Colonic mucosa (tissue), 4 donors: Measurements from ENCODE around the gene MYO16. TPM values are rescaled to one million over a fixed set of nuclear protein-coding genes. Genes with fewer than 3 reads are reported as not detected.

Experiments used
- DNase-seq: peaks from one replicate; pipeline ENCODE4 v3.0.0-alpha.2; 2020
- H3K27ac ChIP-seq: fragments of 200-600 bp; one replicate; pipeline ENCODE4 v1.8.0; 2021
- H3K27me3 ChIP-seq: fragments of 200-600 bp; one replicate; pipeline ENCODE4 v1.8.0; 2021
- H3K36me3 ChIP-seq: fragments of 200-600 bp; one replicate; pipeline ENCODE4 v1.8.0; 2021
- H3K4me1 ChIP-seq: fragments of 200-600 bp; one replicate; pipeline ENCODE4 v1.8.0; 2021; ENCODE audit warnings: mild to moderate bottlenecking
- H3K4me3 ChIP-seq: fragments of 200-600 bp; one replicate; pipeline ENCODE4 v1.8.0; 2021
- H3K9ac ChIP-seq, 2 donors: one replicate each; pipeline ENCODE4 v1.7.0; 2013; ENCODE audit warnings: control low read depth in 2 of 2, low read depth in 2 of 2, low read length in 2 of 2
- H3K9me3 ChIP-seq: fragments of 200-600 bp; one replicate; pipeline ENCODE4 v1.8.0; 2021
- intact Hi-C: fragments of 100-400 bp; cut with DNase I; formaldehyde crosslinking; loops from one replicate; pipeline ENCODE4 v1.14.1; 2022
- total RNA-seq, 2 donors: library from RNA; stranded (reverse); fragmentation: NEBNext Ultra II Directional in 1 of 2; extraction: Animal tissue kit (Norgen Biotek cat#: 25700) in 1 of 2; gene quantifications; one replicate each; pipeline ENCODE4 v1.2.1, GENCODE V29; 2021
- TF ChIP-seq, protein P1 (sequence below): fragments of 200-600 bp; IDR thresholded peaks from one replicate; pipeline ENCODE4 v1.8.0; 2022; ENCODE audit warnings: antibody characterized with exemption, mild to moderate bottlenecking
- donor health status: healthy.
- donor health status: DM: no; HTN: no; CAD: no.
- donor health status: DM: no; HTN: no; CAD: no.

MYO16 gene
- total RNA-seq, 2 donors from 2014 or later = 0.05 TPM; not detected in 1

- Histone ChIP-seq H3K27me3 (no peaks in the 10 kb centered on the region), H3K4me3 (no peak overlapping the region), H3K9ac (no peak overlapping the region), H3K27ac (no peak overlapping the region), H3K36me3 (no peaks in the 10 kb centered on the region), H3K4me1 (no peaks in the 10 kb centered on the region), H3K9me3 (no peaks in the 10 kb centered on the region)
- intact Hi-C loops = no loop called here
- no peak for DNase-seq
- TF ChIP-seq, protein P1, sequence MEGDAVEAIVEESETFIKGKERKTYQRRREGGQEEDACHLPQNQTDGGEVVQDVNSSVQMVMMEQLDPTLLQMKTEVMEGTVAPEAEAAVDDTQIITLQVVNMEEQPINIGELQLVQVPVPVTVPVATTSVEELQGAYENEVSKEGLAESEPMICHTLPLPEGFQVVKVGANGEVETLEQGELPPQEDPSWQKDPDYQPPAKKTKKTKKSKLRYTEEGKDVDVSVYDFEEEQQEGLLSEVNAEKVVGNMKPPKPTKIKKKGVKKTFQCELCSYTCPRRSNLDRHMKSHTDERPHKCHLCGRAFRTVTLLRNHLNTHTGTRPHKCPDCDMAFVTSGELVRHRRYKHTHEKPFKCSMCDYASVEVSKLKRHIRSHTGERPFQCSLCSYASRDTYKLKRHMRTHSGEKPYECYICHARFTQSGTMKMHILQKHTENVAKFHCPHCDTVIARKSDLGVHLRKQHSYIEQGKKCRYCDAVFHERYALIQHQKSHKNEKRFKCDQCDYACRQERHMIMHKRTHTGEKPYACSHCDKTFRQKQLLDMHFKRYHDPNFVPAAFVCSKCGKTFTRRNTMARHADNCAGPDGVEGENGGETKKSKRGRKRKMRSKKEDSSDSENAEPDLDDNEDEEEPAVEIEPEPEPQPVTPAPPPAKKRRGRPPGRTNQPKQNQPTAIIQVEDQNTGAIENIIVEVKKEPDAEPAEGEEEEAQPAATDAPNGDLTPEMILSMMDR = no peak
Observed at GRCh38 chr13:109163037-109163379, 533.6 kb downstream of the MYO16 start.

DNA sequence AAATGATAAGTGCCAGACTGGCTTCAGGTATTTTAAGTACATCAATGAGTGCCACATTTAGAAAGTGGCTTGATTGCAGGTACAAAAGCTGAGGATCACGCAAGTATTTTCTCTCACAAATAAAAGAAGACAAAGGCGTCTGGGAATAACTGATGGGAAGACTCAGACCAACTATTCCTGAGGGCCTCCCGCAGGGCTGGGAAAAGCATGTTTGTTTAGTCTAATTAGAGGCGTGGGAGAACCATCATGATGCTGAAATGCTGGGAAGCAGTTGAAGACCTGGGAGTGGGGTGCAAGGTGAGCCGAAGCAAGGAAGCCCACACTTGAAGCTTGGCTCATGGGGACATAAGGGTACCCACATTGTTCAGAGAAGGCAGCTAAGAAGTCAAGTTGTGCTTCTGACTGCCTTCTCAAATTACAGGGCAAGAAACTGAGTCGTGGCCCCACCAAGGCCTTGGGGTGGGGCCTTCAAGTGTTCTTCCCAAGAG, 536.0 kb downstream of the MYO16 start:
- Histone ChIP-seq H3K27me3 (no peaks in the 10 kb centered on the region), H3K36me3 (no peaks in the 10 kb centered on the region), H3K4me3 (no peak overlapping the region), H3K27ac (no peak overlapping the region), H3K9ac (no peak overlapping the region), H3K4me1 (no peaks in the 10 kb centered on the region), H3K9me3 (no peaks in the 10 kb centered on the region)
- intact Hi-C loops = no loop called here
- TF ChIP-seq, protein P1 = no peak
- no peak for DNase-seq

DNA sequence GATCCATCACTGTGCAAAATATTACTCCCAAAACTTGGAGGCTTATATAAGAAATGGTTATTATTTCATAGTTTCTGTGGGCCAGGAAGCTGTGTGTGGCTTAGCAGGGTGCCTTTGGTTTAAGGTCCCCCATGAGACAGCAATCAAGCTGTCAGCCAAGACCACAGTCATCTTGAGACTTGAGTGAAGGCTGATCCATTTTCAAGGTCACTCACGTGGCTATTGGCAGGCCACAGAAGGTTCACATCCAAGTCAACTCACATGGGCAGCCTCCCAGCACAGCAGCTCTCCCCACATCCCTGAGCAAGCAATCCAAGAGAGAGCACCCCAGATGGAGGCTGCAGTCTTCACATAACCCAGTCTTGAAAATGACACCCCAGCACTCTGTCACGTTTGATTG, 537.4 kb downstream of the MYO16 start:
- no peaks in the 10 kb centered on the region for H3K36me3 ChIP-seq
- H3K9ac ChIP-seq = no peak overlapping the region
- no peaks in the 10 kb centered on the region for H3K4me1 ChIP-seq
- DNase-seq = no peak
- H3K9me3 ChIP-seq = no peaks in the 10 kb centered on the region
- H3K27ac ChIP-seq = no peak overlapping the region
- TF ChIP-seq, protein P1 = no peak
- intact Hi-C loops = no loop called here
- H3K4me3 ChIP-seq = no peak overlapping the region
- H3K27me3 ChIP-seq = no peaks in the 10 kb centered on the region

- Histone ChIP-seq H3K27me3 (no peaks in the 10 kb centered on the region), H3K4me3 (no peak overlapping the region), H3K4me1 (no peaks in the 10 kb centered on the region), H3K36me3 (no peaks in the 10 kb centered on the region), H3K27ac (no peak overlapping the region), H3K9ac (no peak overlapping the region), H3K9me3 (no peaks in the 10 kb centered on the region)
- intact Hi-C loops = no loop called here
- TF ChIP-seq, protein P1 = no peak
- DNase-seq = no peak
Observed at GRCh38 chr13:109172136-109172535, 542.7 kb downstream of the MYO16 start.

DNA sequence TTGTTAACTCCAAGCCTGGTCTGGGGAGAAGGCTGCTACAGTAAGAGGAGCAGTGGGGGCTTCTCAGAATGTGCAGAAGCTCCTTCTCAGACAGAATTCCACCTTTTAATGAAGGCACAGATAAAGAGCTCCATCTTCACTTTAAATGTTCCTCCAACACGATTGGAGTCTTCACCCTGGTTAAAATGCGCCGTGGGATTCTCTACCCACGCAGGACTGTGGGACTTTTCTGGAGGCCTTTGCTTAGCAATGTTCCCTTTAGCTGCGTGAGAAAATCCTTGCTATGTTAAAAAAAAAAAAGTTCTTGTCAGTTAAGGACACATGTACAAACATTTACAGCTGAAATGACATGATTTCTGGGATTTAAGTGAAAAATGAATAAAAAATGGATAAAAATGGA, 546.3 kb downstream of the MYO16 start:
- no peaks in the 10 kb centered on the region for H3K27me3 ChIP-seq
- intact Hi-C loops = no loop called here
- H3K4me1 ChIP-seq = no peaks in the 10 kb centered on the region
- H3K4me3 ChIP-seq = no peak overlapping the region
- no peak for DNase-seq
- no peaks in the 10 kb centered on the region for H3K36me3 ChIP-seq
- H3K9me3 ChIP-seq = no peaks in the 10 kb centered on the region
- TF ChIP-seq, protein P1 = no peak
- no peak overlapping the region for H3K9ac ChIP-seq
- no peak overlapping the region for H3K27ac ChIP-seq

- intact Hi-C loops = no loop called here
Observed at GRCh38 chr13:109180905-109181425, 551.6 kb downstream of the MYO16 start.

More at GRCh38 chr13:109180905-109181425, 551.6 kb downstream of the MYO16 start:
- H3K4me1 ChIP-seq = no peaks in the 10 kb centered on the region
- H3K36me3 ChIP-seq = no peaks in the 10 kb centered on the region
- TF ChIP-seq, protein P1 = no peak
- no peaks in the 10 kb centered on the region for H3K27me3 ChIP-seq
- no peak overlapping the region for H3K9ac ChIP-seq
- DNase-seq = no peak
- no peak overlapping the region for H3K4me3 ChIP-seq
- H3K27ac ChIP-seq = no peak overlapping the region
- no peaks in the 10 kb centered on the region for H3K9me3 ChIP-seq
